Pancreas (tissue), 10 donors: ENCODE data around the gene KCNMA1. TPM values are rescaled to one million over a fixed set of nuclear protein-coding genes. Genes with fewer than 3 reads are reported as not detected.
A peak's percentile ranks its signal among the peaks of the same experiment; 100 is the strongest.

ENCODE experiments used
- ATAC-seq, 4 donors: fragments of 200-7000 bp; cut with Tn5 transposase; one replicate each; pipeline versions ENCODE4 v1.8.0 to v1.9.1; 2020; ENCODE audit warnings: mild to moderate bottlenecking in 4 of 4, moderate library complexity in 4 of 4
- DNase-seq, 6 donors: peaks; one replicate each; pipeline ENCODE4 v3.0.0-alpha.2; 2020
- FAIRE-seq: peaks from 2 replicates; lab custom pipeline; 2012; peaks lifted over from hg19 to GRCh38; lab: Jason Lieb, UNC
- H3K27ac ChIP-seq, 4 donors: fragments of 200-600 bp; sonication (generic); 1 replicate in 3 of 4; 2 replicates in 1 of 4; pipeline versions ENCODE4 v1.5.0 to v1.8.0; 2020
- H3K27me3 ChIP-seq, 4 donors: fragments of 200-600 bp; one replicate each; pipeline ENCODE4 v1.8.0; 2021
- H3K36me3 ChIP-seq, 3 donors: fragments of 200-600 bp; sonication (generic) in 1 of 3; one replicate each; pipeline versions ENCODE4 v1.5.0 to v1.8.0; 2020 to 2021
- H3K4me1 ChIP-seq, 3 donors: fragments of 200-600 bp; one replicate each; pipeline ENCODE4 v1.8.0; 2021
- H3K4me3 ChIP-seq, 4 donors: fragments of 200-600 bp; sonication (generic) in 2 of 4; one replicate each; pipeline versions ENCODE4 v1.5.0 to v1.8.0; 2020 to 2021
- H3K9me3 ChIP-seq, 4 donors: fragments of 200-600 bp; one replicate each; pipeline ENCODE4 v1.8.0; 2021
- WGBS, 2 donors: extraction: QIAGEN DNeasy Blood & Tissue Kit; methylation state at CpG; one replicate each; pipeline ENCODE4 v1.1.7; 2013; 5-methylcytosine and 5-hydroxymethylcytosine counted together
- intact Hi-C, 3 donors: fragments of 100-400 bp; cut with DNase I; formaldehyde crosslinking; loops; one replicate each; pipeline versions ENCODE4 v1.11.1 to v1.14.2; 2022
- polyA plus RNA-seq, 2 donors: library from polyadenylated mRNA; stranded (reverse); fragments of 200-250 nt; gene quantifications; one replicate each; pipeline ENCODE4 v1.2.3, GENCODE V29; 2013
- total RNA-seq, 6 donors: library from RNA; stranded (reverse); fragmentation: NEBNext Ultra II Directional in 4 of 6; extraction: Animal tissue kit (Norgen Biotek cat#: 25700) in 4 of 6; gene quantifications; one replicate each; pipeline versions ENCODE4 v1.2.1 to v1.2.4, GENCODE V29; 2021 to 2023
- TF ChIP-seq, protein P1 (sequence below), 4 donors: fragments of 200-600 bp; sonication (generic) in 3 of 4; IDR thresholded peaks; one replicate each; pipeline versions ENCODE4 v1.5.0 to v1.8.0; 2021; ENCODE audit warnings: antibody characterized with exemption in 4 of 4
- donor health status: healthy with polysubstance abuse.
- donor health status: DM: no; HTN: no; CAD: no; lungs with moderate emphysema.
- donor health status: DM: no; HTN: no; CAD: no.
- donor health status: control.
- donor health status: control.
- donor health status: Bipolar disorder and iron deficiency.
- donor health status: DM: yes; HTN: yes; CAD: no.
- donor health status: DM: no; HTN: no; CAD: no.
- donor health status: DM: no; HTN: no; CAD: no.
- donor health status: DM: yes; HTN: yes; CAD: no.

Gene KCNMA1
- total and polyA plus RNA-seq, 8 donors = 3.5 to 19.4 (median 9.3) TPM

GRCh38 chr10:76887223-76888010 is 750.2 kb downstream of the KCNMA1 start:
- WGBS, 2 donors = 94 to 95% methylated on average over 19 of the region's 19 CpGs
- FAIRE-seq (no peak), DNase-seq (no peak), ATAC-seq (no peak)
- TF ChIP-seq, protein P1, sequence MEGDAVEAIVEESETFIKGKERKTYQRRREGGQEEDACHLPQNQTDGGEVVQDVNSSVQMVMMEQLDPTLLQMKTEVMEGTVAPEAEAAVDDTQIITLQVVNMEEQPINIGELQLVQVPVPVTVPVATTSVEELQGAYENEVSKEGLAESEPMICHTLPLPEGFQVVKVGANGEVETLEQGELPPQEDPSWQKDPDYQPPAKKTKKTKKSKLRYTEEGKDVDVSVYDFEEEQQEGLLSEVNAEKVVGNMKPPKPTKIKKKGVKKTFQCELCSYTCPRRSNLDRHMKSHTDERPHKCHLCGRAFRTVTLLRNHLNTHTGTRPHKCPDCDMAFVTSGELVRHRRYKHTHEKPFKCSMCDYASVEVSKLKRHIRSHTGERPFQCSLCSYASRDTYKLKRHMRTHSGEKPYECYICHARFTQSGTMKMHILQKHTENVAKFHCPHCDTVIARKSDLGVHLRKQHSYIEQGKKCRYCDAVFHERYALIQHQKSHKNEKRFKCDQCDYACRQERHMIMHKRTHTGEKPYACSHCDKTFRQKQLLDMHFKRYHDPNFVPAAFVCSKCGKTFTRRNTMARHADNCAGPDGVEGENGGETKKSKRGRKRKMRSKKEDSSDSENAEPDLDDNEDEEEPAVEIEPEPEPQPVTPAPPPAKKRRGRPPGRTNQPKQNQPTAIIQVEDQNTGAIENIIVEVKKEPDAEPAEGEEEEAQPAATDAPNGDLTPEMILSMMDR (IDR thresholded peaks at IDR 0.05) = no peak
- Histone ChIP-seq H3K27me3 (no peaks in the 10 kb centered on the region), H3K27ac (no peak overlapping the region), H3K4me1 (no peaks in the 10 kb centered on the region), H3K4me3 (no peak overlapping the region), H3K36me3 (no peaks in the 10 kb centered on the region), H3K9me3 (no peaks in the 10 kb centered on the region)
- intact Hi-C loops = no loop called here

DNA sequence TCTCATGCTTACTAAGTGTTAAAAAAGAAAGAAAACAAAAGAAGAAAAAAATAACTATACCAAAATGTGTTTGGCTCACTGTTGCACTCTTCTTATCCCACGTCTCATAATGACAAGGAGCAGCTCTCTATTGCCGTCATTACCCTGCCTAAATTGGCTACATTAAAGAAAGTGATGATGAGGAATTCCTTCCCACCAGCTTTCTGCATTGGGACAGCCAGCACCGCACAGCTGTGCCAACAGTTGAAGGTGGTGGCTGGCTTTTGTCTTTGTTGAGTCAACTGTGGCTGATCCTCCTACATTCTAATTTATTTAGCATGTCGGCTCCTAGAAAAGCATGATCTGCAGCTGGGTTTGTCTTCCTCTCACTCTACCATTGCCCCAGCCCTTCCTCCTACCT is 751.8 kb downstream of the KCNMA1 start:
- Histone ChIP-seq H3K27me3 (no peaks in the 10 kb centered on the region), H3K9me3 (no peaks in the 10 kb centered on the region), H3K4me1 (no peaks in the 10 kb centered on the region), H3K4me3 (no peak overlapping the region), H3K36me3 (no peaks in the 10 kb centered on the region), H3K27ac (no peak overlapping the region)
- no peak for DNase-seq
- ATAC-seq = no peak
- intact Hi-C loops = no loop called here
- 85 to 88% methylated on average over 4 of the region's 4 CpGs for WGBS, 2 donors
- FAIRE-seq = peak; percentile 13
- TF ChIP-seq, protein P1 (IDR thresholded peaks at IDR 0.05) = no peak

DNA sequence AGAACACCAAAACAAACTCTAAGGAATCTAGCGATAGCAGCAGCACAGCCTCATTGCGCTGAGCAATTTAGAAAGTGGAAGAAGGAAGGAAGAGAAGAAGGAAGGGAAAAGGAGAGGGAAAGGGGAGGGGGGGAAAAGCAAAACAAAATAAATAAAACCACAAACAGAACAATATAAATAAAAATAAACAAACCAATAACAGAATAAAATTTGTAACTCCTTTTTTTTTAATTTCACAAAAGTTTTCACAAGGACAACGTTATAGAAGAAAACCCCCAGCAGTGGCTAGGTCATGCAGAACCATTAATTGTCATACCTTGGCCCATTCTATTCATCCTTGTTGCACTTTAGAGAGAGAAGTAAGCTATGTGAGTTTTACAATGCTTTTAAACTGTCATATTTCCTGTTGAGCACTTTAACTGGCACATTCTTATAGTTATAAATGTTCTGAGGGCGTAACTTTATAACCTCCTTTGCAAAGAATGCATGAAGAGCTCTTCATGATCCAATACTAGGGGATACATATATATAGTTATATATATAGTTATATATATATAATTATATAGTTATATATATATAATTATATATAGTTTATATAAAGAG is 752.8 kb downstream of the KCNMA1 start:
- Histone ChIP-seq H3K27ac (no peak overlapping the region), H3K4me1 (no peaks in the 10 kb centered on the region), H3K36me3 (no peaks in the 10 kb centered on the region), H3K27me3 (no peaks in the 10 kb centered on the region), H3K4me3 (no peak overlapping the region), H3K9me3 (no peaks in the 10 kb centered on the region)
- FAIRE-seq (peak; percentile 96), DNase-seq (no peak), ATAC-seq (no peak)
- intact Hi-C loops = no loop called here
- TF ChIP-seq, protein P1 (IDR thresholded peaks at IDR 0.05) = no peak
- 94 to 95% methylated on average over 4 of the region's 4 CpGs for WGBS, 2 donors

DNA sequence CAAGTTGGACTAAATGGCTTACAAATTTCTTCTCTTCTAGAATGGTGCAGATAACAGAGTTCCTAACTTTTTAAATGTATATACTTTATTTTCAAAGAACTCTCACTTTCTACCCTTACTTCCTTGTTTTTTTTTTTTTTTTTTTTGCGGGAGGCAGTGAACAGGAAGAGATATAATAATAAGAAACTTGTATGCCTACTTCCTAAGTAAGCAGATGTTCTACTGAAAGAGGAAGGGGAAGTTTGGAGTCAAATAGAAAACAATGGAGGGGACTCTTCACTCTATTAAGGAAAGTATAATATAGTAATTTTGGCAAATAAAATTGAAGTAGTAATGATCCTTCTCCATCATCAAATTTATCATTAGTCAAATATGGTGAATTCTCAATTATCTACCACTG is 754.0 kb downstream of the KCNMA1 start:
- TF ChIP-seq, protein P1 (IDR thresholded peaks at IDR 0.05) = no peak
- H3K9me3 ChIP-seq = no peaks in the 10 kb centered on the region
- no peaks in the 10 kb centered on the region for H3K36me3 ChIP-seq
- ATAC-seq = peak in 1 of 4 donors; percentile 19
- intact Hi-C loops = no loop called here
- peaks cover 0 to 5% (median 0%) of the 10 kb centered on the region in 3 donors for H3K4me1 ChIP-seq
- no peak for DNase-seq
- FAIRE-seq = no peak
- no peak overlapping the region for H3K27ac ChIP-seq
- no peaks in the 10 kb centered on the region for H3K27me3 ChIP-seq
- WGBS, 2 donors = 75 to 83% methylated on average over 1 of the region's 1 CpG
- no peak overlapping the region for H3K4me3 ChIP-seq

- TF ChIP-seq, protein P1 (IDR thresholded peaks at IDR 0.05) = no peak
- Histone ChIP-seq H3K36me3 (no peaks in the 10 kb centered on the region), H3K9me3 (no peaks in the 10 kb centered on the region), H3K27ac (no peak overlapping the region), H3K4me3 (no peak overlapping the region), H3K27me3 (no peaks in the 10 kb centered on the region), H3K4me1 (peaks cover 0 to 5% (median 0%) of the 10 kb centered on the region in 3 donors)
- intact Hi-C loops = no loop called here
- FAIRE-seq = no peak
- no peak for ATAC-seq
- no peak for DNase-seq
These were observed 754.8 kb downstream of the KCNMA1 start for GRCh38 chr10:76882796-76883195.
